Fibroblast of skin of scalp (primary cell): ENCODE measurements around the gene WDR91.
"Not testable (repeated sequence)": the region's sequence is repeated elsewhere in the genome, so short reads cannot be mapped to it uniquely, and the experiment has no call there.

Source experiments
- DNase-seq: peaks from one replicate; pipeline ENCODE4 v3.0.0-alpha.2; 2013

Gene WDR91

GRCh38 chr7:135178364-135178763 lies 33.0 kb downstream of the WDR91 start:
- DNase-seq: no peak

- no peak for DNase-seq
Measured at GRCh38 chr7:135177028-135177696, 34.2 kb downstream of the WDR91 start.

GRCh38 chr7:135175931-135176330 lies 35.4 kb downstream of the WDR91 start:
- DNase-seq: no peak

GRCh38 chr7:135174941-135175340 lies 36.4 kb downstream of the WDR91 start:
- no peak for DNase-seq

- not testable (repeated sequence) for DNase-seq
Measured at GRCh38 chr7:135173916-135174315, 37.4 kb downstream of the WDR91 start.

- not testable (repeated sequence) for DNase-seq
Measured at GRCh38 chr7:135171581-135172291, 39.6 kb downstream of the WDR91 start.

- not testable (repeated sequence) for DNase-seq
Measured at GRCh38 chr7:135170998-135171481, 40.3 kb downstream of the WDR91 start.

- DNase-seq: peak; percentile 96
Measured at GRCh38 chr7:135170274-135170997, 40.9 kb downstream of the WDR91 start, which contains the start of gene CYREN. CYREN (minus strand) TSS chr7:135170707; CDS start chr7:135168922, 1,785 bp downstream.

- no peak for DNase-seq
Measured at GRCh38 chr7:135169964-135170273, 41.4 kb downstream of the WDR91 start.

GRCh38 chr7:135169141-135169963 lies 42.0 kb downstream of the WDR91 start:
- DNase-seq: no peak

- DNase-seq: no peak
Measured at GRCh38 chr7:135168489-135169140, 42.7 kb downstream of the WDR91 start.

GRCh38 chr7:135168001-135168400 lies 43.3 kb downstream of the WDR91 start:
- DNase-seq: no peak

- no peak for DNase-seq
Measured at GRCh38 chr7:135167365-135167917, 43.9 kb downstream of the WDR91 start.

- DNase-seq: no peak
Measured at GRCh38 chr7:135166338-135166990, 44.9 kb downstream of the WDR91 start.

- no peak for DNase-seq
Measured at GRCh38 chr7:135165862-135166261, 45.5 kb downstream of the WDR91 start.

- DNase-seq: no peak
Measured at GRCh38 chr7:135164357-135165061, 46.8 kb downstream of the WDR91 start.

GRCh38 chr7:135162382-135163001 lies 48.8 kb downstream of the WDR91 start:
- DNase-seq: no peak

GRCh38 chr7:135161669-135162068 lies 49.7 kb downstream of the WDR91 start:
- DNase-seq: no peak

- DNase-seq: peak; percentile 12
Measured at GRCh38 chr7:135160858-135161653, 50.3 kb downstream of the WDR91 start.
